HepG2 (cell line): ENCODE results near the gene FLAD1. TPM values are rescaled to one million over a fixed set of nuclear protein-coding genes. Genes with fewer than 3 reads are reported as not detected.

Experiments
- ATAC-seq: fragments of 200-7000 bp; cut with Tn5 transposase; 3 replicates; pipeline ENCODE4 v1.9.1; 2020; ENCODE audit warnings: mild to moderate bottlenecking, moderate library complexity
- BruUV-seq: library from RNA; stranded (reverse); fragments of 400-500 nt; replicated peaks from 2 replicates; lab custom pipeline; 2021; lab: Mats Ljungman, UMichigan
- CTCF ChIA-PET: fragments of 300-600 bp; formaldehyde crosslinking; extraction: SDS; loops from one replicate; lab custom pipeline; 2021; ENCODE audit warnings: low total read pairs, inconsistent platforms, low intra/inter-chr PET ratio; lab: Yijun Ruan, JAX
- POLR2A ChIA-PET: fragments of 350-600 bp; sonication (Branson Sonifier 250); formaldehyde crosslinking; loops from one replicate; lab custom pipeline; 2020; ENCODE audit warnings: antibody characterized with exemption, inconsistent platforms; lab: Yijun Ruan, JAX
- DNase-seq: peaks from one replicate; pipeline ENCODE4 v3.0.0-alpha.2; 2015; ENCODE audit warnings: low spot score
- FAIRE-seq: peaks from 3 replicates; lab custom pipeline; 2011; peaks lifted over from hg19 to GRCh38; lab: Jason Lieb, UNC
- H2AFZ ChIP-seq: one replicate; pipeline ENCODE4 v1.6.1; 2011; ENCODE audit warnings: low read length, inconsistent platforms
- H3K27ac ChIP-seq: fragments of 300-600 bp; 3 replicates; pipeline ENCODE4 v1.8.0; 2011; ENCODE audit warnings: mixed run types, mild to moderate bottlenecking, mixed read lengths, low read length, inconsistent platforms; ENCODE audit not compliant: insufficient read depth; ENCODE audit errors: extremely low read length
- H3K27me3 ChIP-seq, 2 experiments: fragments of 200-600 bp in 1 of 2; 2 replicates in 1 of 2; 3 replicates in 1 of 2; pipeline versions ENCODE4 v1.6.0 to v1.8.0; 2011; ENCODE audit warnings: low read length in 2 of 2, mild to moderate bottlenecking in 2 of 2, moderate library complexity in 2 of 2, inconsistent platforms in 1 of 2; ENCODE audit not compliant: insufficient read depth in 2 of 2, control insufficient read depth in 1 of 2
- H3K36me3 ChIP-seq, 2 experiments: fragments of 200-600 bp in 1 of 2; replicated peaks in 1 of 2; 2 replicates in 1 of 2; 3 replicates in 1 of 2; pipeline versions ENCODE4 v1.5.1 to v1.8.0; 2011; ENCODE audit warnings: low read length in 2 of 2, inconsistent platforms in 1 of 2; ENCODE audit not compliant: insufficient read depth in 2 of 2, control insufficient read depth in 1 of 2
- H3K4me1 ChIP-seq: 2 replicates; pipeline ENCODE4 v1.5.1; 2012; ENCODE audit warnings: low read length, inconsistent platforms; ENCODE audit not compliant: insufficient read depth
- H3K4me2 ChIP-seq: 2 replicates; pipeline ENCODE4 v1.6.0; 2011; ENCODE audit warnings: low read depth, low read length, inconsistent platforms
- H3K4me3 ChIP-seq, 3 experiments: fragments of 200-600 bp in 1 of 3; sonication (generic), shearing (Covaris generic) in 1 of 3; replicated peaks in 1 of 3; 2 replicates each; pipeline ENCODE4 v1.5.1; 2011 to 2016; ENCODE audit warnings: low read length in 3 of 3, inconsistent platforms in 2 of 3, low read depth in 2 of 3, mild to moderate bottlenecking in 2 of 3, control low read depth in 1 of 3, mixed read lengths in 1 of 3; ENCODE audit not compliant: insufficient read depth in 1 of 3
- H3K79me2 ChIP-seq: one replicate; pipeline ENCODE4 v1.6.1; 2011; ENCODE audit warnings: low read length, inconsistent platforms; ENCODE audit not compliant: insufficient read depth
- H3K9ac ChIP-seq: 2 replicates; pipeline ENCODE4 v1.6.0; 2011; ENCODE audit warnings: mild to moderate bottlenecking, low read depth, low read length, inconsistent platforms; ENCODE audit not compliant: insufficient read depth
- H3K9me3 ChIP-seq: 2 replicates; pipeline ENCODE4 v1.5.1; 2012; ENCODE audit warnings: mild to moderate bottlenecking, low read length
- H4K20me1 ChIP-seq: 2 replicates; pipeline ENCODE4 v1.6.0; 2011; ENCODE audit warnings: inconsistent platforms, mild to moderate bottlenecking, low read length, moderate library complexity; ENCODE audit not compliant: insufficient read depth
- CBFB ChIP-seq: sonication (generic); formaldehyde crosslinking; IDR thresholded peaks from 2 replicates; pipeline ENCODE4 v1.4.0; 2020; ENCODE audit warnings: missing genetic modification reagents
- CREB1 ChIP-seq, 2 experiments: fragments of 450-650 bp in 1 of 2; IDR thresholded peaks; 2 replicates each; pipeline ENCODE4 v1.6.1; 2016 to 2017; ENCODE audit warnings: control low read depth in 1 of 2, mild to moderate bottlenecking in 1 of 2, missing compliant biosample characterization in 1 of 2, missing genetic modification characterization in 1 of 2
- ELF1 ChIP-seq: sonication (generic); formaldehyde crosslinking; IDR thresholded peaks from 2 replicates; pipeline ENCODE4 v1.4.0; 2020; ENCODE audit warnings: missing genetic modification reagents
- ELF3 ChIP-seq: IDR thresholded peaks from 2 replicates; pipeline ENCODE4 v1.6.1; 2016; ENCODE audit warnings: missing genetic modification reagents, missing compliant biosample characterization
- KDM6A ChIP-seq: IDR thresholded peaks from 2 replicates; pipeline ENCODE4 v1.6.1; 2016; ENCODE audit warnings: low read depth
- MED8 ChIP-seq: sonication (generic); formaldehyde crosslinking; IDR thresholded peaks from 2 replicates; pipeline ENCODE4 v1.8.1; 2023; ENCODE audit warnings: mild to moderate bottlenecking, missing genetic modification reagents; ENCODE audit not compliant: insufficient replicate concordance
- MYNN ChIP-seq: sonication (generic); formaldehyde crosslinking; IDR thresholded peaks from 2 replicates; pipeline ENCODE4 v1.4.0; 2020; ENCODE audit warnings: mild to moderate bottlenecking, low read depth, missing genetic modification reagents
- NFYC ChIP-seq: IDR thresholded peaks from 2 replicates; pipeline ENCODE4 v1.6.1; 2016; ENCODE audit warnings: missing genetic modification reagents, missing compliant biosample characterization
- PITX1 ChIP-seq: sonication (generic); formaldehyde crosslinking; IDR thresholded peaks from 2 replicates; pipeline ENCODE4 v1.5.1; 2020; ENCODE audit warnings: mild to moderate bottlenecking, missing genetic modification reagents
- PLRG1 ChIP-seq: fragments of 450-650 bp; conservative IDR thresholded peaks from 2 replicates; pipeline ENCODE4 v1.6.1; 2016
- POLR2AphosphoS5 ChIP-seq: IDR thresholded peaks from 2 replicates; pipeline ENCODE4 v1.6.1; 2012; ENCODE audit warnings: low read depth, low read length
- SAP130 ChIP-seq: IDR thresholded peaks from 2 replicates; pipeline ENCODE4 v1.6.1; 2016; ENCODE audit warnings: low read depth
- SP1 ChIP-seq, 2 experiments: fragments of 450-650 bp in 1 of 2; sonication (generic) in 1 of 2; formaldehyde crosslinking in 1 of 2; IDR thresholded peaks; 2 replicates each; pipeline versions ENCODE4 v1.4.0 to v1.6.1; 2016 to 2020; ENCODE audit warnings: missing genetic modification reagents in 1 of 2
- ZBTB38 ChIP-seq: sonication (generic); formaldehyde crosslinking; IDR thresholded peaks from 2 replicates; pipeline ENCODE4 v1.5.1; 2020; ENCODE audit warnings: mild to moderate bottlenecking, missing genetic modification reagents
- ZNF879 ChIP-seq: sonication (generic); formaldehyde crosslinking; IDR thresholded peaks from 2 replicates; pipeline ENCODE4 v1.8.1; 2023; ENCODE audit warnings: missing genetic modification reagents
- WGBS: methylation state at CpG from one replicate; pipeline ENCODE4 v1.1.6; 2017; ENCODE audit warnings: low lambda C conversion rate; 5-methylcytosine and 5-hydroxymethylcytosine counted together
- in situ Hi-C: cut with HindIII; loops from 2 replicates; pipeline ENCODE4 v1.10.0; 2017; ENCODE audit warnings: low pct_unique_long_range_greater_than_20kb; ENCODE audit not compliant: extremely low pct_ligation_motif_present
- intact Hi-C: fragments of 100-400 bp; cut with micrococcal nuclease; formaldehyde crosslinking; loops from one replicate; pipeline ENCODE4 v1.10.0; 2022; ENCODE audit not compliant: unreplicated experiment
- polyA plus RNA-seq, 8 experiments: library from polyadenylated mRNA; depleted of rRNA in 3 of 8; stranded (reverse) in 7 of 8; unstranded in 1 of 8; fragments of >200 nt; fragmentation: Illumina TruSeq in 4 of 8; extraction: Trizol in 4 of 8; gene quantifications; 2 replicates each; pipeline versions ENCODE4 v1.2.1 to v1.2.3, GENCODE V29; 2011 to 2016; ENCODE audit warnings: low read depth in 4 of 8, missing spikeins in 1 of 8, mixed read lengths in 1 of 8; ENCODE audit not compliant: insufficient read depth in 1 of 8
- total RNA-seq, 5 experiments: library from RNA; depleted of rRNA; stranded (reverse); fragments of >200 nt; fragmentation: Illumina TruSeq; extraction: Trizol; gene quantifications; 2 replicates each; pipeline ENCODE4 v1.2.3, GENCODE V29; 2016; ENCODE audit warnings: low read depth in 1 of 5
- TF ChIP-seq, protein P1 (sequence below): sonication (generic); formaldehyde crosslinking; IDR thresholded peaks from 2 replicates; pipeline ENCODE4 v1.4.0; 2020; ENCODE audit warnings: mild to moderate bottlenecking, missing genetic modification reagents
- TF ChIP-seq, protein P2 (sequence below): IDR thresholded peaks from 2 replicates; pipeline ENCODE4 v1.6.1; 2016; ENCODE audit warnings: missing genetic modification reagents, missing compliant biosample characterization
- TF ChIP-seq, protein P3 (sequence below): sonication (generic); formaldehyde crosslinking; IDR thresholded peaks from 2 replicates; pipeline ENCODE4 v1.4.0; 2020; ENCODE audit warnings: missing genetic modification reagents

Gene FLAD1
- total and polyA plus RNA-seq, 2 of the 13 experiments (the other 11 are each of a cell fraction or from before 2014, with no cell fraction given), result 25.9 to 32.8 TPM

DNA sequence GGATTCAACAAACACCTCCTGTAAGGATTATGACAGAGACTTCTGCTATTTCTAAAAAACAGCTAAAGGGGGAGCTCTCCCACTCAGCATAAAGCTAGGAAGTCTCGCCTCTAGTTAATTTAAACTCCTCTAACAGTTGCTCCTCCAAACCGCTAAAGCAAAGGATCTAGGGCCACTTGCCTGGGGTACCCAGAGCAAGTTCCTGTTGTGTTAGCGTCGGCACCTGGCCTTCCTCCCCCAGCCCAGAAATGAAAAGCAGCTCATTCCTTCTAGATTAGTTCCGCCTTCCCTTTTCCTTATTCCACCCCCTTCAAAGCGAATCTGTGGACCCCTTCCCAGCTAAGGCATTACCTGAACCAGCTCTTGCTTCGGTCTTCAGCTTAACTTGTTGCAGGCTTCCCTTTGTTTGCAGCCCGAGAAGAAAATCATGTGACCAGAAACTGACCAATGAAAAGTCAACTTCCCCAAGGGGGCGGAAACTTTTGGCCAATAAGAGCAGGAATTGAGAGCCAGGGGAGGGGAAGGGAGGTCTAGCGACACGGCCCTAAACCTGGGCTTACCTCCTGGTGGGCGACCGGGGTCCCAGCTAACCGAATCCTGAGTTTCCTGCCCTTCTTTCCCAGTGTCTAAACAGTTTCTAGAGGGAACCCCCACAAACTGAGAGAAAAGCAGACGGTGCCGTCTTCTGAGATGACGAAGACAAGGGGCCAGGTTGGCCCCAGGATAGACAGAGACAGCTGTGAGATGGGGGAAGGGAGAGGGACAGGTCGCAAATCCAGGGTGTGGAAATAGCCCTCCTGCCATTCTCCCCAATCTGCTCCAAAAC, 27.2 kb upstream of the FLAD1 start, which contains the start of gene PBXIP1:
Gene PBXIP1, minus strand, starts transcription at position 382 of the 826 bp plus-strand sequence. CDS start 2,378 bp downstream, outside the sequence.
- peak; percentile 98 for FAIRE-seq
- Histone ChIP-seq H3K9me3 (no peaks in the 10 kb centered on the region), H2AFZ (no peak within 1 kb of the TSS), H3K4me3 (peak within 1 kb of the TSS; percentile 66 to 72 (median 69)), H3K79me2 (peaks cover 7% of the 10 kb centered on the region), H3K27me3 (no peaks in the 10 kb centered on the region; a peak in 1 of 5 replicates), H3K36me3 (peaks cover 5 to 17% of the 10 kb centered on the region in 2 experiments; a peak in 4 of 5 replicates), H3K4me2 (peak within 1 kb of the TSS; percentile 95), H3K4me1 (peaks cover 55% of the 10 kb centered on the region), H3K9ac (peak within 1 kb of the TSS; percentile 89), H4K20me1 (no peaks in the 10 kb centered on the region), H3K27ac (peak within 1 kb of the TSS; percentile 96)
- in situ Hi-C loops, result no loop called here
- intact Hi-C loops, result loop anchor here (2.0 kb wide), 1 partner anchor 17 kb away; no protein-coding TSS in a partner anchor
- under 1% methylated on average over 15 of the region's 18 CpGs for WGBS
- no TSS peak for BruUV-seq
- peak; percentile 81 for ATAC-seq
- peak; percentile 94 for DNase-seq
- ChIA-PET CTCF (interaction anchor here (2.0 kb wide), 1 partner anchor 62 kb away, joined by 8 read pairs; no protein-coding TSS in a partner anchor), POLR2A (interaction anchor here (0.6 to 4.1 kb wide), 17 partner anchors 9 to 238 kb away, joined by 3 to 91 read pairs (median 5); partner anchors contain the start of genes ADAM15, CKS1B, EFNA4 and FLAD1)
- TF ChIP-seq MYNN (CRISPR knock-in tag) (no peak), SAP130 (peak; percentile 59), ELF3 (CRISPR knock-in tag) (peak; percentile 40), PITX1 (CRISPR knock-in tag) (0 out of 2 replicates have a peak, but pooled peaks have one; percentile 15), POLR2AphosphoS5 (peak; percentile 67), ELF1 (CRISPR knock-in tag) (peak; percentile 27; the same call in 1 of the 2 replicates), NFYC (CRISPR knock-in tag) (peak; percentile 89), ZNF879 (CRISPR knock-in tag) (no peak), ZBTB38 (CRISPR knock-in tag) (no peak), CBFB (CRISPR knock-in tag) (0 out of 2 replicates have a peak, but pooled peaks have one; percentile 34), KDM6A (CRISPR knock-in tag) (no peak), SP1 (IDR thresholded peaks at IDR 0.05) (no peak), SP1 (CRISPR knock-in tag; IDR thresholded peaks at IDR 0.05) (peak; percentile 29; the same call in 1 of the 2 replicates), MED8 (CRISPR knock-in tag) (no peak), CREB1 (IDR thresholded peaks at IDR 0.05) (no peak), CREB1 (CRISPR knock-in tag; IDR thresholded peaks at IDR 0.05) (peak; percentile 6; the same call in 1 of the 2 replicates), PLRG1 (no peak)
- TF ChIP-seq, protein P1, sequence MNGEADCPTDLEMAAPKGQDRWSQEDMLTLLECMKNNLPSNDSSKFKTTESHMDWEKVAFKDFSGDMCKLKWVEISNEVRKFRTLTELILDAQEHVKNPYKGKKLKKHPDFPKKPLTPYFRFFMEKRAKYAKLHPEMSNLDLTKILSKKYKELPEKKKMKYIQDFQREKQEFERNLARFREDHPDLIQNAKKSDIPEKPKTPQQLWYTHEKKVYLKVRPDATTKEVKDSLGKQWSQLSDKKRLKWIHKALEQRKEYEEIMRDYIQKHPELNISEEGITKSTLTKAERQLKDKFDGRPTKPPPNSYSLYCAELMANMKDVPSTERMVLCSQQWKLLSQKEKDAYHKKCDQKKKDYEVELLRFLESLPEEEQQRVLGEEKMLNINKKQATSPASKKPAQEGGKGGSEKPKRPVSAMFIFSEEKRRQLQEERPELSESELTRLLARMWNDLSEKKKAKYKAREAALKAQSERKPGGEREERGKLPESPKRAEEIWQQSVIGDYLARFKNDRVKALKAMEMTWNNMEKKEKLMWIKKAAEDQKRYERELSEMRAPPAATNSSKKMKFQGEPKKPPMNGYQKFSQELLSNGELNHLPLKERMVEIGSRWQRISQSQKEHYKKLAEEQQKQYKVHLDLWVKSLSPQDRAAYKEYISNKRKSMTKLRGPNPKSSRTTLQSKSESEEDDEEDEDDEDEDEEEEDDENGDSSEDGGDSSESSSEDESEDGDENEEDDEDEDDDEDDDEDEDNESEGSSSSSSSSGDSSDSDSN (CRISPR knock-in tag), result 0 out of 2 replicates have a peak, but pooled peaks have one; percentile 33
- TF ChIP-seq, protein P2, sequence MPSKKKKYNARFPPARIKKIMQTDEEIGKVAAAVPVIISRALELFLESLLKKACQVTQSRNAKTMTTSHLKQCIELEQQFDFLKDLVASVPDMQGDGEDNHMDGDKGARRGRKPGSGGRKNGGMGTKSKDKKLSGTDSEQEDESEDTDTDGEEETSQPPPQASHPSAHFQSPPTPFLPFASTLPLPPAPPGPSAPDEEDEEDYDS, result peak; percentile 57; the same call in 1 of the 2 replicates
- TF ChIP-seq, protein P3, sequence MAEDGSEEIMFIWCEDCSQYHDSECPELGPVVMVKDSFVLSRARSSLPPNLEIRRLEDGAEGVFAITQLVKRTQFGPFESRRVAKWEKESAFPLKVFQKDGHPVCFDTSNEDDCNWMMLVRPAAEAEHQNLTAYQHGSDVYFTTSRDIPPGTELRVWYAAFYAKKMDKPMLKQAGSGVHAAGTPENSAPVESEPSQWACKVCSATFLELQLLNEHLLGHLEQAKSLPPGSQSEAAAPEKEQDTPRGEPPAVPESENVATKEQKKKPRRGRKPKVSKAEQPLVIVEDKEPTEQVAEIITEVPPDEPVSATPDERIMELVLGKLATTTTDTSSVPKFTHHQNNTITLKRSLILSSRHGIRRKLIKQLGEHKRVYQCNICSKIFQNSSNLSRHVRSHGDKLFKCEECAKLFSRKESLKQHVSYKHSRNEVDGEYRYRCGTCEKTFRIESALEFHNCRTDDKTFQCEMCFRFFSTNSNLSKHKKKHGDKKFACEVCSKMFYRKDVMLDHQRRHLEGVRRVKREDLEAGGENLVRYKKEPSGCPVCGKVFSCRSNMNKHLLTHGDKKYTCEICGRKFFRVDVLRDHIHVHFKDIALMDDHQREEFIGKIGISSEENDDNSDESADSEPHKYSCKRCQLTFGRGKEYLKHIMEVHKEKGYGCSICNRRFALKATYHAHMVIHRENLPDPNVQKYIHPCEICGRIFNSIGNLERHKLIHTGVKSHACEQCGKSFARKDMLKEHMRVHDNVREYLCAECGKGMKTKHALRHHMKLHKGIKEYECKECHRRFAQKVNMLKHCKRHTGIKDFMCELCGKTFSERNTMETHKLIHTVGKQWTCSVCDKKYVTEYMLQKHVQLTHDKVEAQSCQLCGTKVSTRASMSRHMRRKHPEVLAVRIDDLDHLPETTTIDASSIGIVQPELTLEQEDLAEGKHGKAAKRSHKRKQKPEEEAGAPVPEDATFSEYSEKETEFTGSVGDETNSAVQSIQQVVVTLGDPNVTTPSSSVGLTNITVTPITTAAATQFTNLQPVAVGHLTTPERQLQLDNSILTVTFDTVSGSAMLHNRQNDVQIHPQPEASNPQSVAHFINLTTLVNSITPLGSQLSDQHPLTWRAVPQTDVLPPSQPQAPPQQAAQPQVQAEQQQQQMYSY, result peak; percentile 47; the same call in 1 of the 2 replicates
